Tibial artery (tissue), 4 donors: ENCODE results near the gene PDZK1.
A peak's percentile ranks its signal among the peaks of the same experiment; 100 is the strongest.

ENCODE experiments used
- DNase-seq, 2 donors: peaks; one replicate each; pipeline ENCODE4 v3.0.0-alpha.2; 2019
- H3K27ac ChIP-seq, 2 donors: fragments of 200-600 bp; sonication (generic) in 1 of 2; 1 replicate in 1 of 2; 2 replicates in 1 of 2; pipeline ENCODE4 v1.5.1; 2018 to 2019; ENCODE audit warnings: mild to moderate bottlenecking in 1 of 2
- H3K27me3 ChIP-seq, 2 donors: fragments of 200-600 bp; sonication (generic) in 1 of 2; one replicate each; pipeline versions ENCODE4 v1.5.1 to v1.6.0; 2016 to 2019
- H3K36me3 ChIP-seq, 3 donors: fragments of 200-600 bp; sonication (generic) in 2 of 3; one replicate each; pipeline ENCODE4 v1.5.1; 2016 to 2019; ENCODE audit warnings: mild to moderate bottlenecking in 2 of 3
- H3K4me1 ChIP-seq, 4 donors: fragments of 200-600 bp; sonication (generic) in 2 of 4; 1 replicate in 3 of 4; 2 replicates in 1 of 4; pipeline ENCODE4 v1.5.1; 2016 to 2019
- H3K4me3 ChIP-seq, 2 donors: fragments of 200-600 bp; sonication (generic) in 1 of 2; 1 replicate in 1 of 2; 2 replicates in 1 of 2; pipeline ENCODE4 v1.5.1; 2018 to 2019; ENCODE audit warnings: mild to moderate bottlenecking in 2 of 2
- H3K9me3 ChIP-seq, 3 donors: fragments of 200-600 bp; sonication (generic) in 1 of 3; one replicate each; pipeline ENCODE4 v1.5.1; 2016 to 2019
- CTCF ChIP-seq, 2 experiments: fragments of 200-600 bp in 1 of 2; fragments of 450-650 bp in 1 of 2; IDR thresholded peaks; one replicate each; pipeline ENCODE4 v1.5.1; 2017 to 2019; ENCODE audit warnings: antibody characterized with exemption in 2 of 2, mild to moderate bottlenecking in 1 of 2, moderate library complexity in 1 of 2
- intact Hi-C: fragments of 100-400 bp; cut with DNase I; formaldehyde crosslinking; loops from one replicate; pipeline ENCODE4 v1.15.0; 2023; ENCODE audit warnings: low total_unique reads

PDZK1 gene

DNA sequence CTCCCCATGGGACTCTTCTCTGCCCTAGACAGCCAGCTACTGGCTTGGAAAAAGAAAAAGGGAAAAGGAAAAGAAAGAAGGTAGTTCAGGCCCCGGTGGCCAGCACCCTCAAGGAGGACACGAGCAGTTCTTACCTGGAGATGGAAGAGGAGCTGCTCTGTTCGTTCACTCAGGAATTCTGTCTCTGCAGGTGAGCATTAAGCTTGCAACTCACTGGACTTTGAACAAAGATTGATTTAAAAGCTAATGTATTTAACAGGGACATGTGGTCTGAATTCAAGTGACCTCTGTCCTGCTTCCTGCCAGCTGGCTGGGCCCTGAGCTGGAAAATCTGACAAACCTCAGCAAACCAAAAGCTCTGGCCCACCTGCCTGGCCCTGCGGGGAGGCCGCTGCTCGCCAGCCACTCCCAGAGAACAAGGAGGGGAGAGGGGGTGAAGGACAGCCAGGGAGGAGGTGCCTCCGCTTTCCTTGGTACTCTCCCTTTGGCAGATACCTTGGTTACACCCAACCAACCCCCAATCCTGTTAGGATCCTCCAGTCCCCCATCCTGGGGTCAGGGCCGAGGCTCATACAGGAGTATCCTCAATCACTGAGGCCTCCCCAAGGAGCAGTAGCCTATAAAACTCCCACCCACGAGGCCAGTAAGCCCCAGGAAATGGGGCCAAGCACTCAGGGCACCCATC is at the start of gene PDZK1:
Gene PDZK1, minus strand, starts transcription at position 186 of the 685 bp plus-strand sequence. CDS start 19,347 bp downstream, outside the sequence.
- Histone ChIP-seq H3K4me1 (no peaks in the 10 kb centered on the region), H3K9me3 (no peaks in the 10 kb centered on the region), H3K36me3 (no peaks in the 10 kb centered on the region), H3K27me3 (no peaks in the 10 kb centered on the region), H3K27ac (no peak within 1 kb of the TSS), H3K4me3 (no peak within 1 kb of the TSS)
- TF ChIP-seq CTCF (IDR thresholded peaks at IDR 0.05) = no peak
- intact Hi-C loops = no loop called here
- no peak for DNase-seq

DNA sequence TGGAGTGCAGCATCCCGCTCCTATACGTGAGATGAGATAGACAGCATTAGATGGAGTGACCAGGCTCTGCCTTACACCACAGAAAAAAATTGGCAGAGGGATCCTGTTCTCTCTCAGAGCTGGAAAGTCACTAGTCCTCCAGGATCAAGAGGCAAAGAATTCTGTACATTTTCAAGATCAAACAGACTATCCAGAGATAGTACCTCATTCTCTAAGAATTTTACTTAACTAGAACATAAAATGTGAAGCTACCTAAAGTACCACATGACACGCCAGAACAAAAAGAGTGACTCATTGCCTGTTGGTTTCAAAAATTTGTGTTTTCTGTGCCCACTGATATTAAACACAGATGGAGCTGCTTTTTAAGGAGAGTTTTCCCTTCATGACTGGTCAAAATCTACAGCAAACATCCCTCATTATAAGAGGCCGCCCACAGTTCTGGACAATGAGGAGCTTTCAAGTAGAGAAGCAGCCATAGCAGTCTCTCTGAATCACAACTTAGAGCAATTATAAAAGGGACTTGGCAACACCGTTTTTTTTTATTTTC is 44.4 kb upstream of the PDZK1 start:
- no peak overlapping the region for H3K4me3 ChIP-seq
- peaks cover 39 to 75% (median 50%) of the 10 kb centered on the region in 3 donors for H3K36me3 ChIP-seq
- DNase-seq = no peak
- peak overlapping the region in 1 of 2 donors; percentile 4 for H3K27ac ChIP-seq
- H3K27me3 ChIP-seq = no peaks in the 10 kb centered on the region
- no peak for TF ChIP-seq CTCF (IDR thresholded peaks at IDR 0.05)
- H3K4me1 ChIP-seq = peaks cover 0 to 11% (median 0%) of the 10 kb centered on the region in 4 donors
- intact Hi-C loops = no loop called here
- H3K9me3 ChIP-seq = no peaks in the 10 kb centered on the region

DNA sequence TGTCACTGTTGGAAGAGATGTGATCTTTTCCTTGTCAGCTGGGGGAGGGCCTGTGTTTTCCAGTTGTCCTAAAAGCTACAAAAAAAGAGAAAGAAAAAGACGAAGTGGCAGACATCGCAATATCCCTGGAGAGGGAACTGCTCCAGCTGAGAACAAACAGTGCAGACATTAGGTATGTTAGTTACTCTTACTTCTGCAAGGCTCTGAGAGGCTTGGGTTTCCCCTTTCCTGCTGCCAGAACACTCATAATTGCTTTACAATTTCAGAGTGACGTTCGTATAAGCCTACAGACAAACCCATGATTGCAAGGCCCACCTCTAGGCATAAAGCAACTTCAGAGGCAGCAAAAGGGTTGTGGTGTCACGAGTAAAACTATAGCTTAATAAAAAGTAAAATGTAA is 43.3 kb upstream of the PDZK1 start:
- Histone ChIP-seq H3K27ac (no peak overlapping the region), H3K27me3 (no peaks in the 10 kb centered on the region), H3K4me3 (no peak overlapping the region), H3K4me1 (peaks cover 0 to 11% (median 0%) of the 10 kb centered on the region in 4 donors), H3K9me3 (no peaks in the 10 kb centered on the region), H3K36me3 (peaks cover 50 to 77% (median 61%) of the 10 kb centered on the region in 3 donors)
- intact Hi-C loops = no loop called here
- no peak for TF ChIP-seq CTCF (IDR thresholded peaks at IDR 0.05)
- no peak for DNase-seq

DNA sequence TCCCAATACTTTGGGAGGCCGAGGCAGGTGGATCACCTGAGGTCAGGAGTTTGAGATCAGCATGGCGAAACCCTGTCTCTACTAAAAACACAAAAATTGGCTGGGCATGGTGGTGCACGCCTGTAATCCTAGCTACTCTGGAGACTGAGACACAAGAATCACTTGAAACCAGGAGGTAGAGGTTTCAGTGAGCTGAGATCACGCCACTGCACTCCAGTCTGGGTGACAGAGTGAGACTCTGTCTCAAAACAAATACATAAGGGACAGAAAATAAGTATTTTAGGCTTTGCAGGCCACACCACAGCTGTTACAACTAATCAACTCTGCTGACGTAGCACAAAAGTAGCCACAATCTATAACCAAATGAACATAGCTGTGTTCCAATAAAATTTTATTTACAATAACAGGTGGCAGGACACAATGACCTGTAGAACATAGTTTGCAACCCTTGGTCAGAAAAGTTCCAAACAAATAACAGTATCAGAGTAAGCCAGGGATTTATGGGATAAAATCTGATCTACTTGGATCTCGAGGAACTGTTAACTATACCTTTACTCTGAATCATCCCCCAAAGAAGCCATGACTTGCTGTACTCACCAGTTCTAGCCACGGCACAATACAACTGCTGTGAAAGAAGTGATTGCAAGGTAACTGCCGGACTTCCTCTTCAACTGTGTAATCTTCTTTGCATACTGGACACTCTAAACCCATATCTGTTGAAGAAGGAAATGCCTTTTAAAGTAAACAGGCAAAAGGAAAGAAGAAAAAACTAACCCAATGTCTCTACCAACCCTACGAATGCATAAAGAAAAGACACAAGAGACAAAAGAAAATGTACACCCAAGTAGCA is 40.5 kb upstream of the PDZK1 start:
- Histone ChIP-seq H3K27ac (no peak overlapping the region), H3K4me3 (no peak overlapping the region), H3K4me1 (peaks cover 0 to 11% (median 0%) of the 10 kb centered on the region in 4 donors), H3K36me3 (peaks cover 76 to 97% (median 90%) of the 10 kb centered on the region in 3 donors), H3K9me3 (no peaks in the 10 kb centered on the region), H3K27me3 (no peaks in the 10 kb centered on the region)
- DNase-seq = no peak
- intact Hi-C loops = no loop called here
- no peak for TF ChIP-seq CTCF (IDR thresholded peaks at IDR 0.05)

DNA sequence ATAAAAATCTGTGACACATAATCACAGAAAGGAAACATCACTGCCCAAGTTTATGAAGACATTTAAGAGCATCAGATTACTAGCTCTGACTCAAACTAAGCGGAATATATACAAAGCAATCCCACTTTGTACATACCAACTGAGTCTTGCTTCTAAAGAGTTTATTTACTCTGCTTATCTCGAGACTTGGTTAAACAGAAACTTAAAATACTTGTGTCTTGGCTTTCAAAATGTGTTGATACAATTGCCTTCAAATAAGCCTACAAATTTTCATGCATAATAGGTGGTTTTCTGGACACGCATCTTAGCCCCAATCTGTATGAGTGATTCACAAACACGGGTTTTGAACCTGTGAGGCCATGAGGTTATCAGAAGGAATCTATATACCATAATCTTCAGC is 33.1 kb upstream of the PDZK1 start:
- H3K27me3 ChIP-seq = no peaks in the 10 kb centered on the region
- H3K36me3 ChIP-seq = peaks cover 37 to 50% (median 43%) of the 10 kb centered on the region in 3 donors
- no peak overlapping the region for H3K4me3 ChIP-seq
- no peak overlapping the region for H3K27ac ChIP-seq
- no peak for DNase-seq
- no peak for TF ChIP-seq CTCF (IDR thresholded peaks at IDR 0.05)
- H3K9me3 ChIP-seq = no peaks in the 10 kb centered on the region
- intact Hi-C loops = no loop called here
- H3K4me1 ChIP-seq = no peaks in the 10 kb centered on the region
